ENCODE results near the gene DSCAML1.

The DSCAML1 gene

GRCh38 chr11:117541211-117541610 is 255.8 kb downstream of the DSCAML1 start:
- no peak for DNase-seq

- DNase-seq, result no peak
Observed at GRCh38 chr11:117538263-117539135, 258.5 kb downstream of the DSCAML1 start.

GRCh38 chr11:117535850-117536411 is 261.1 kb downstream of the DSCAML1 start:
- no peak for DNase-seq

- no peak for DNase-seq
Observed at GRCh38 chr11:117535201-117535849, 261.7 kb downstream of the DSCAML1 start.

- no peak for DNase-seq
Observed at GRCh38 chr11:117532568-117532967, 264.4 kb downstream of the DSCAML1 start.

- no peak for DNase-seq
Observed at GRCh38 chr11:117529816-117530215, 267.2 kb downstream of the DSCAML1 start.

- DNase-seq, result no peak
Observed at GRCh38 chr11:117528097-117528721, 268.8 kb downstream of the DSCAML1 start.

- DNase-seq, result no peak
Observed at GRCh38 chr11:117527271-117527670, 269.7 kb downstream of the DSCAML1 start.

GRCh38 chr11:117525866-117526542 is 271.0 kb downstream of the DSCAML1 start:
- no peak for DNase-seq

GRCh38 chr11:117524468-117525183 is 272.4 kb downstream of the DSCAML1 start:
- DNase-seq, result no peak

GRCh38 chr11:117523680-117524079 is 273.3 kb downstream of the DSCAML1 start:
- no peak for DNase-seq

GRCh38 chr11:117521974-117522373 is 275.0 kb downstream of the DSCAML1 start:
- DNase-seq, result no peak

GRCh38 chr11:117520966-117521365 is 276.1 kb downstream of the DSCAML1 start:
- DNase-seq, result no peak

- DNase-seq, result no peak
Observed at GRCh38 chr11:117520201-117520600, 276.8 kb downstream of the DSCAML1 start.

- no peak for DNase-seq
Observed at GRCh38 chr11:117519590-117519989, 277.4 kb downstream of the DSCAML1 start.

- DNase-seq, result no peak
Observed at GRCh38 chr11:117519170-117519569, 277.8 kb downstream of the DSCAML1 start.

- DNase-seq, result no peak
Observed at GRCh38 chr11:117518455-117518854, 278.6 kb downstream of the DSCAML1 start.

- DNase-seq, result no peak
Observed at GRCh38 chr11:117517097-117517496, 279.9 kb downstream of the DSCAML1 start.

- DNase-seq, result no peak
Observed at GRCh38 chr11:117515892-117516787, 280.9 kb downstream of the DSCAML1 start.

GRCh38 chr11:117514256-117514655 is 282.8 kb downstream of the DSCAML1 start:
- no peak for DNase-seq

GRCh38 chr11:117513666-117514065 is 283.4 kb downstream of the DSCAML1 start:
- no peak for DNase-seq

All from NK-92 treated with Interleukin-12 subunit alpha and Interleukin-12 subunit beta, amount 100 ng/mL, for 24 hours (cell line).